ENCODE results near the gene CALCR. TPM values are rescaled to one million over a fixed set of nuclear protein-coding genes. Genes with fewer than 3 reads are reported as not detected.

Gene CALCR
- total and polyA plus RNA-seq, 2 of the 4 experiments (the other 2 are of a cell fraction) = not detected

GRCh38 chr7:93476491-93477344 lies 97.8 kb downstream of the CALCR start:
- POLR2A ChIA-PET (ENCODE audit: unreplicated experiment) = no interaction called here
- CTCF ChIA-PET = interaction anchor here (0.5 kb wide), 1 partner anchor 123 kb away, joined by 3 read pairs; no protein-coding TSS in a partner anchor

More at GRCh38 chr7:93476491-93477344, 97.8 kb downstream of the CALCR start:
- dilution Hi-C loops (cut with HindIII; ENCODE audit: low sequenced_read_pairs, unreplicated experiment) (no loop called here), intact Hi-C loops (cut with micrococcal nuclease) (no loop called here), in situ Hi-C loops (cut with MboI; ENCODE audit: low sequenced_read_pairs) (no loop called here)
- Histone ChIP-seq H3K4me3 (ENCODE audit: insufficient read depth, low read depth, low read length) (no peak overlapping the region), H3K79me1 (ENCODE audit: low read depth in 1 of 2, low read length in 2 of 2) (no peaks in the 10 kb centered on the region), H3K9me3 (ENCODE audit: control insufficient read depth, insufficient read depth, low read length) (no peaks in the 10 kb centered on the region), H3K36me3 (ENCODE audit: control insufficient read depth, insufficient read depth, low read length) (no peaks in the 10 kb centered on the region), H3K4ac (ENCODE audit: low read depth, low read length) (no peak overlapping the region), H4K8ac (ENCODE audit: low read depth in 2 of 2, low read length in 2 of 2) (no peak overlapping the region), H3K4me2 (ENCODE audit: low read depth, low read length) (no peak overlapping the region), H4K20me1 (ENCODE audit: insufficient read depth, low read length) (no peaks in the 10 kb centered on the region), H3K18ac (ENCODE audit: low read depth, low read length) (no peak overlapping the region), H2AFZ (replicated peaks; ENCODE audit: low read length, poor library complexity) (no peak overlapping the region), H4K91ac (ENCODE audit: insufficient read depth, low read depth, low read length) (no peak overlapping the region), H3K56ac (ENCODE audit: extremely low read depth, insufficient read depth, low read length) (no peak overlapping the region), H3K9me1 (ENCODE audit: insufficient read depth, low read length) (no peaks in the 10 kb centered on the region), H3K27me3 (ENCODE audit: control insufficient read depth, insufficient read depth, low read length) (no peaks in the 10 kb centered on the region), H3K9ac (ENCODE audit: low read depth, low read length) (no peak overlapping the region), H2AK9ac (replicated peaks; ENCODE audit: low read depth, low read length, poor library complexity) (no peak overlapping the region), H3K14ac (replicated peaks; ENCODE audit: low read depth, low read length) (no peak overlapping the region), H2BK5ac (ENCODE audit: low read depth, low read length, poor library complexity, severe bottlenecking) (no peak overlapping the region), H3K23ac (ENCODE audit: low read depth, low read length) (no peak overlapping the region), H3K4me1 (ENCODE audit: control insufficient read depth, insufficient read depth, low read length) (no peaks in the 10 kb centered on the region), H2BK15ac (ENCODE audit: low read depth, low read length) (no peak overlapping the region), H2BK120ac (ENCODE audit: low read depth, low read length) (no peak overlapping the region), H3K27ac (ENCODE audit: insufficient read depth, low read length) (no peak overlapping the region), H2AK5ac (ENCODE audit: low read depth, low read length) (no peak overlapping the region), H4K5ac (ENCODE audit: low read depth, low read length) (no peak overlapping the region), H2BK20ac (ENCODE audit: low read depth, low read length) (no peak overlapping the region)
- DNase-seq = no peak
- no CpG with 5 or more reads among the region's 2 CpGs for WGBS, 2 experiments (ENCODE audit: extremely low coverage in 2 of 2, insufficient read length in 1 of 2)
- TF ChIP-seq FOS (IDR thresholded peaks at IDR 0.05; ENCODE audit: low read depth, low read length) (no peak), NFE2L2 (IDR thresholded peaks at IDR 0.05; ENCODE audit: low read depth, low read length) (no peak), MXI1 (IDR thresholded peaks at IDR 0.05; ENCODE audit: borderline replicate concordance, low read depth, low read length) (no peak), POLR2A (IDR thresholded peaks at IDR 0.05; ENCODE audit: low read depth, low read length) (no peak)
- no TSS peak for BruUV-seq (replicated peaks)
- ATAC-seq (ENCODE audit: low read depth) = no peak

Data from IMR-90 (cell line).